PC-3 (cell line): Measurements from ENCODE around the gene ROPN1L. TPM values are rescaled to one million over a fixed set of nuclear protein-coding genes. Genes with fewer than 3 reads are reported as not detected.

Experiments used
- ATAC-seq: fragments of 200-7000 bp; cut with Tn5 transposase; 2 replicates; pipeline ENCODE4 v1.9.1; 2020; ENCODE audit warnings: mild to moderate bottlenecking, moderate library complexity
- BruUV-seq: library from RNA; stranded (reverse); fragments of 400-500 nt; replicated peaks from 2 replicates; lab custom pipeline; 2021; lab: Mats Ljungman, UMichigan
- CTCF ChIA-PET: fragments of 300-600 bp; sonication (Branson Sonifier 250); formaldehyde crosslinking; loops from one replicate; lab custom pipeline; 2022; ENCODE audit warnings: antibody characterized with exemption; lab: Charles Lee
- POLR2A ChIA-PET: fragments of 300-600 bp; sonication (Branson Sonifier 250); formaldehyde crosslinking; loops from one replicate; lab custom pipeline; 2022; ENCODE audit warnings: antibody characterized with exemption; ENCODE audit not compliant: unreplicated experiment; lab: Charles Lee
- DNase-seq: peaks from one replicate; pipeline ENCODE4 v3.0.0-alpha.2; 2015
- H2AFZ ChIP-seq: fragments of 300-600 bp; sonication (generic); 2 replicates; pipeline ENCODE4 v1.6.0; 2016; ENCODE audit warnings: antibody characterized with exemption, low read length
- H3F3A ChIP-seq: fragments of 300-600 bp; sonication (generic); one replicate; pipeline ENCODE4 v1.6.0; 2017; ENCODE audit warnings: antibody characterized with exemption, low read length, control low read depth, mild to moderate bottlenecking; ENCODE audit not compliant: unreplicated experiment
- H3K27ac ChIP-seq: fragments of 300-600 bp; sonication (generic); 2 replicates; pipeline ENCODE4 v1.5.1; 2016; ENCODE audit warnings: mild to moderate bottlenecking, low read length
- H3K27me3 ChIP-seq: fragments of 300-600 bp; sonication (generic); 2 replicates; pipeline ENCODE4 v1.6.1; 2016; ENCODE audit warnings: low read length, mixed read lengths
- H3K36me3 ChIP-seq: fragments of 300-600 bp; sonication (generic); 2 replicates; pipeline ENCODE4 v1.6.1; 2016; ENCODE audit warnings: low read depth, mixed run types, low read length, mixed read lengths
- H3K4me1 ChIP-seq: fragments of 300-600 bp; sonication (generic); 2 replicates; pipeline ENCODE4 v1.5.1; 2016; ENCODE audit warnings: low read length; ENCODE audit not compliant: insufficient read depth
- H3K4me2 ChIP-seq: fragments of 300-600 bp; sonication (generic); 2 replicates; pipeline ENCODE4 v1.6.0; 2016; ENCODE audit warnings: low read length
- H3K4me3 ChIP-seq: fragments of 300-600 bp; sonication (generic); 2 replicates; pipeline ENCODE4 v1.5.1; 2016; ENCODE audit warnings: mild to moderate bottlenecking, low read length, mixed read lengths
- H3K79me2 ChIP-seq: fragments of 300-600 bp; sonication (generic); 2 replicates; pipeline ENCODE4 v1.6.1; 2017; ENCODE audit warnings: low read length, mixed read lengths
- H3K9ac ChIP-seq: fragments of 300-600 bp; sonication (generic); 2 replicates; pipeline ENCODE4 v1.6.0; 2016; ENCODE audit warnings: mild to moderate bottlenecking, low read length
- H3K9me2 ChIP-seq: fragments of 300-600 bp; sonication (generic); replicated peaks from 2 replicates; pipeline ENCODE4 v1.6.1; 2016; ENCODE audit warnings: mixed run types, low read length, mixed read lengths
- H3K9me3 ChIP-seq: fragments of 300-600 bp; sonication (generic); 2 replicates; pipeline ENCODE4 v1.6.1; 2016; ENCODE audit warnings: low read length, mixed read lengths
- H4K20me1 ChIP-seq: fragments of 300-600 bp; sonication (generic); 2 replicates; pipeline ENCODE4 v1.6.1; 2016; ENCODE audit warnings: low read length, mixed read lengths
- EZH2 ChIP-seq: fragments of 300-600 bp; sonication (generic); IDR thresholded peaks from one replicate; pipeline ENCODE4 v1.6.1; 2017; ENCODE audit warnings: antibody characterized with exemption, mild to moderate bottlenecking, low read length; ENCODE audit not compliant: unreplicated experiment
- EZH2phosphoT487 ChIP-seq: fragments of 300-600 bp; sonication (generic); IDR thresholded peaks from 2 replicates; pipeline ENCODE4 v1.6.1; 2018; ENCODE audit warnings: mild to moderate bottlenecking, antibody characterized with exemption, low read length, borderline replicate concordance
- intact Hi-C: fragments of 100-400 bp; cut with micrococcal nuclease; formaldehyde crosslinking; loops from 2 replicates; pipeline ENCODE4 v1.9.0; 2023
- total RNA-seq: library from RNA; depleted of rRNA; stranded (reverse); fragments of >200 nt; gene quantifications from 2 replicates; pipeline ENCODE4 v1.2.3, GENCODE V29; 2014
- TF ChIP-seq, protein P1 (sequence below): fragments of 300-600 bp; sonication (generic); conservative IDR thresholded peaks from 2 replicates; pipeline ENCODE4 v1.5.1; 2017; ENCODE audit warnings: antibody characterized with exemption, low read depth, mild to moderate bottlenecking, low read length

The ROPN1L gene
- total RNA-seq, 1 experiment from 2014 or later: 0.95 TPM

DNA sequence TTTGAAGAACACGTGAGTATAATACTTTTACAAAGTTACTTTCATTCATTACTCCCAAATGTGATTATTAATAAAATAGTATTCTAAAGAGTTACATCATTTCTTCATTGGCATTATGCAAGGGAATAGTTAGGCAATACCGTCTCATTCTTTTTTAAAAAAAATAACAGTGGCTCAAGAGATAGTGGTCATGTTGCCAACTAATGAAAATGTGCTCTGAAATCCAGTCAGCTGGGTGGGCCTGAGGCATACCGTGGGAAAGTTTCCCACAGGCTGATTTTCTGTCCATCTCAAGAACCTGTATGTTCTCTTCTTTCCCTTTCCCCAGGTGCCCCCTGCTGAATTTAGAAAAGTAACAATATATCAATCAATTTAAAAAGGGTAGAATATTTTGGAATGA is 40.8 kb upstream of the ROPN1L start:
- POLR2A ChIA-PET: no interaction called here
- no peaks in the 10 kb centered on the region for H3K79me2 ChIP-seq
- H3K27me3 ChIP-seq: no peaks in the 10 kb centered on the region
- H3K9ac ChIP-seq: no peak overlapping the region
- H4K20me1 ChIP-seq: 0 out of 2 replicates have a peak, but pooled peaks cover 4% of the 10 kb centered on the region
- H3K27ac ChIP-seq: no peak overlapping the region
- H2AFZ ChIP-seq: no peak overlapping the region
- no peaks in the 10 kb centered on the region for H3K4me1 ChIP-seq
- ATAC-seq (no peak), DNase-seq (no peak)
- no peak overlapping the region for H3K4me3 ChIP-seq
- no peaks in the 10 kb centered on the region for H3F3A ChIP-seq
- intact Hi-C loops: no loop called here
- H3K36me3 ChIP-seq: peaks cover 86% of the 10 kb centered on the region
- TF ChIP-seq EZH2phosphoT487: no peak
- TF ChIP-seq, protein P1, sequence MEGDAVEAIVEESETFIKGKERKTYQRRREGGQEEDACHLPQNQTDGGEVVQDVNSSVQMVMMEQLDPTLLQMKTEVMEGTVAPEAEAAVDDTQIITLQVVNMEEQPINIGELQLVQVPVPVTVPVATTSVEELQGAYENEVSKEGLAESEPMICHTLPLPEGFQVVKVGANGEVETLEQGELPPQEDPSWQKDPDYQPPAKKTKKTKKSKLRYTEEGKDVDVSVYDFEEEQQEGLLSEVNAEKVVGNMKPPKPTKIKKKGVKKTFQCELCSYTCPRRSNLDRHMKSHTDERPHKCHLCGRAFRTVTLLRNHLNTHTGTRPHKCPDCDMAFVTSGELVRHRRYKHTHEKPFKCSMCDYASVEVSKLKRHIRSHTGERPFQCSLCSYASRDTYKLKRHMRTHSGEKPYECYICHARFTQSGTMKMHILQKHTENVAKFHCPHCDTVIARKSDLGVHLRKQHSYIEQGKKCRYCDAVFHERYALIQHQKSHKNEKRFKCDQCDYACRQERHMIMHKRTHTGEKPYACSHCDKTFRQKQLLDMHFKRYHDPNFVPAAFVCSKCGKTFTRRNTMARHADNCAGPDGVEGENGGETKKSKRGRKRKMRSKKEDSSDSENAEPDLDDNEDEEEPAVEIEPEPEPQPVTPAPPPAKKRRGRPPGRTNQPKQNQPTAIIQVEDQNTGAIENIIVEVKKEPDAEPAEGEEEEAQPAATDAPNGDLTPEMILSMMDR: no peak
- TF ChIP-seq EZH2: no peak
- H3K4me2 ChIP-seq: no peak overlapping the region
- H3K9me3 ChIP-seq: no peaks in the 10 kb centered on the region
- CTCF ChIA-PET: no interaction called here
- BruUV-seq: no TSS peak
- H3K9me2 ChIP-seq: no peaks in the 10 kb centered on the region

DNA sequence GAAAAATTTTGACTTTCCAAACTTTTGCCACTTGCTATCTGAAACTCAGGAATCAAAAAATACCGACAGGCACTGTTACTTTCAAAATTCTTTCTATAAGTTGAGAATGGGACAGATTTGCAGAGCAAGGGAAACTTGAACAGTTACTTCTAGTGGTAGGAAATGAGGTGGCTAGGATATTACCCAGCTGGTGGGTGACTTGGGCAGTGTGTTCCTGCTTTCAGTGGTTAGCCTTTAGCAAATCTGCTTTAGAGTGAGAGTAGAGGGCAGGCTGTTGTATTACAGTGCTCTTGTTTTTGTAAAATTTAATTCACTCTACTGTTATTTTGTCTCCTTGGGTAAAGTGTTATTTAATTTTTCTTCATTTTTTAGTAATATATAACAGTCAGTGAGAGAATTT is 40.2 kb upstream of the ROPN1L start:
- H3K27ac ChIP-seq: no peak overlapping the region
- no peaks in the 10 kb centered on the region for H3K9me2 ChIP-seq
- intact Hi-C loops: no loop called here
- H3K4me2 ChIP-seq: no peak overlapping the region
- TF ChIP-seq EZH2phosphoT487 (no peak), EZH2 (no peak)
- TF ChIP-seq, protein P1: no peak
- no peaks in the 10 kb centered on the region for H3K4me1 ChIP-seq
- ATAC-seq: no peak
- no peak for DNase-seq
- H3K9me3 ChIP-seq: no peaks in the 10 kb centered on the region
- BruUV-seq: TSS peak; percentile 21
- peaks cover 86% of the 10 kb centered on the region for H3K36me3 ChIP-seq
- H4K20me1 ChIP-seq: 0 out of 2 replicates have a peak, but pooled peaks cover 4% of the 10 kb centered on the region
- no peak overlapping the region for H3K4me3 ChIP-seq
- H3K79me2 ChIP-seq: no peaks in the 10 kb centered on the region
- CTCF ChIA-PET: no interaction called here
- H3F3A ChIP-seq: no peaks in the 10 kb centered on the region
- H3K27me3 ChIP-seq: no peaks in the 10 kb centered on the region
- H3K9ac ChIP-seq: no peak overlapping the region
- POLR2A ChIA-PET: no interaction called here
- no peak overlapping the region for H2AFZ ChIP-seq

- Histone ChIP-seq H3K27me3 (no peaks in the 10 kb centered on the region), H3F3A (no peaks in the 10 kb centered on the region), H3K9me2 (no peaks in the 10 kb centered on the region), H3K4me3 (no peak overlapping the region), H3K36me3 (peaks cover 83% of the 10 kb centered on the region), H3K4me1 (no peaks in the 10 kb centered on the region), H2AFZ (no peak overlapping the region), H3K27ac (no peak overlapping the region), H3K9me3 (no peaks in the 10 kb centered on the region), H3K9ac (no peak overlapping the region), H3K79me2 (no peaks in the 10 kb centered on the region), H4K20me1 (0 out of 2 replicates have a peak, but pooled peaks cover 4% of the 10 kb centered on the region), H3K4me2 (no peak overlapping the region)
- ChIA-PET CTCF (no interaction called here), POLR2A (no interaction called here)
- BruUV-seq: no TSS peak
- no peak for DNase-seq
- TF ChIP-seq EZH2phosphoT487: no peak
- TF ChIP-seq, protein P1: no peak
- no peak for TF ChIP-seq EZH2
- intact Hi-C loops: no loop called here
- ATAC-seq: no peak
Observed at GRCh38 chr5:10403829-10404228, 37.9 kb upstream of the ROPN1L start.
